ENCODE data around the gene C8A. TPM values are rescaled to one million over a fixed set of nuclear protein-coding genes. Genes with fewer than 3 reads are reported as not detected.

The C8A gene
- total RNA-seq, 1 experiment from 2014 or later: 0.13 TPM

- Mint-ChIP-seq H3K27ac (no peak overlapping the region), H3K9me3 (no peaks in the 10 kb centered on the region; the same call in 1 of the 2 replicates), H3K4me1 (peaks cover 33% of the 10 kb centered on the region), H3K36me3 (no peaks in the 10 kb centered on the region), H3K27me3 (ENCODE audit: low read depth) (no peaks in the 10 kb centered on the region; the same call in 1 of the 2 replicates), H3K4me3 (no peak overlapping the region)
- CTCF ChIA-PET: interaction anchor here (0.6 to 3.1 kb wide), 29 partner anchors 7 to 1540 kb away, joined by 3 to 45 read pairs (median 4); no protein-coding TSS in a partner anchor
- POLR2A ChIA-PET: interaction anchor here (0.7 kb wide), 1 partner anchor 944 kb away, joined by 3 read pairs; no protein-coding TSS in a partner anchor
- ATAC-seq: peak; percentile 58
- peak; percentile 97 for DNase-seq (ENCODE audit: low spot score)
- TF ChIP-seq SMAD4 (CRISPR knock-in tag; IDR thresholded peaks at IDR 0.05) (no peak), SP1 (CRISPR knock-in tag; conservative IDR thresholded peaks at IDR 0.05) (no peak), NR3C1 (CRISPR knock-in tag; conservative IDR thresholded peaks at IDR 0.05; ENCODE audit: low read depth) (0 out of 2 replicates have a peak, but pooled peaks have one; percentile 27), NFATC4 (CRISPR knock-in tag; IDR thresholded peaks at IDR 0.05) (no peak), ELF4 (CRISPR knock-in tag; IDR thresholded peaks at IDR 0.05; ENCODE audit: low read depth) (no peak), ZNF532 (CRISPR knock-in tag; IDR thresholded peaks at IDR 0.05; ENCODE audit: borderline replicate concordance) (no peak), ZNF121 (CRISPR knock-in tag; IDR thresholded peaks at IDR 0.05) (peak; percentile 92), IRF2 (CRISPR knock-in tag; IDR thresholded peaks at IDR 0.05; ENCODE audit: borderline replicate concordance, low read depth) (no peak), USF1 (CRISPR knock-in tag; IDR thresholded peaks at IDR 0.05) (no peak), ZBTB21 (CRISPR knock-in tag; IDR thresholded peaks at IDR 0.05; ENCODE audit: borderline replicate concordance) (0 out of 2 replicates have a peak, but pooled peaks have one; percentile 39), MAX (CRISPR knock-in tag; IDR thresholded peaks at IDR 0.05) (no peak), ATF2 (CRISPR knock-in tag; IDR thresholded peaks at IDR 0.05; ENCODE audit: borderline replicate concordance, low read depth) (no peak), ATF1 (CRISPR knock-in tag; IDR thresholded peaks at IDR 0.05) (no peak), ZNF671 (CRISPR knock-in tag; IDR thresholded peaks at IDR 0.05) (no peak), CREM (CRISPR knock-in tag; IDR thresholded peaks at IDR 0.05) (no peak), CTCF (IDR thresholded peaks at IDR 0.05) (peak; percentile 94), NR2C2 (CRISPR knock-in tag; IDR thresholded peaks at IDR 0.05) (no peak), CBFB (CRISPR knock-in tag; IDR thresholded peaks at IDR 0.05; ENCODE audit: low read depth) (no peak)
- TF ChIP-seq, protein P1, sequence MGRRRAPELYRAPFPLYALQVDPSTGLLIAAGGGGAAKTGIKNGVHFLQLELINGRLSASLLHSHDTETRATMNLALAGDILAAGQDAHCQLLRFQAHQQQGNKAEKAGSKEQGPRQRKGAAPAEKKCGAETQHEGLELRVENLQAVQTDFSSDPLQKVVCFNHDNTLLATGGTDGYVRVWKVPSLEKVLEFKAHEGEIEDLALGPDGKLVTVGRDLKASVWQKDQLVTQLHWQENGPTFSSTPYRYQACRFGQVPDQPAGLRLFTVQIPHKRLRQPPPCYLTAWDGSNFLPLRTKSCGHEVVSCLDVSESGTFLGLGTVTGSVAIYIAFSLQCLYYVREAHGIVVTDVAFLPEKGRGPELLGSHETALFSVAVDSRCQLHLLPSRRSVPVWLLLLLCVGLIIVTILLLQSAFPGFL (CRISPR knock-in tag; IDR thresholded peaks at IDR 0.05; ENCODE audit: borderline replicate concordance): no peak
- TF ChIP-seq, protein P2, sequence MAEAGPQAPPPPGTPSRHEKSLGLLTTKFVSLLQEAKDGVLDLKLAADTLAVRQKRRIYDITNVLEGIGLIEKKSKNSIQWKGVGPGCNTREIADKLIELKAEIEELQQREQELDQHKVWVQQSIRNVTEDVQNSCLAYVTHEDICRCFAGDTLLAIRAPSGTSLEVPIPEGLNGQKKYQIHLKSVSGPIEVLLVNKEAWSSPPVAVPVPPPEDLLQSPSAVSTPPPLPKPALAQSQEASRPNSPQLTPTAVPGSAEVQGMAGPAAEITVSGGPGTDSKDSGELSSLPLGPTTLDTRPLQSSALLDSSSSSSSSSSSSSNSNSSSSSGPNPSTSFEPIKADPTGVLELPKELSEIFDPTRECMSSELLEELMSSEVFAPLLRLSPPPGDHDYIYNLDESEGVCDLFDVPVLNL (CRISPR knock-in tag; IDR thresholded peaks at IDR 0.05; ENCODE audit: borderline replicate concordance, low read depth): no peak
- TF ChIP-seq, protein P3, sequence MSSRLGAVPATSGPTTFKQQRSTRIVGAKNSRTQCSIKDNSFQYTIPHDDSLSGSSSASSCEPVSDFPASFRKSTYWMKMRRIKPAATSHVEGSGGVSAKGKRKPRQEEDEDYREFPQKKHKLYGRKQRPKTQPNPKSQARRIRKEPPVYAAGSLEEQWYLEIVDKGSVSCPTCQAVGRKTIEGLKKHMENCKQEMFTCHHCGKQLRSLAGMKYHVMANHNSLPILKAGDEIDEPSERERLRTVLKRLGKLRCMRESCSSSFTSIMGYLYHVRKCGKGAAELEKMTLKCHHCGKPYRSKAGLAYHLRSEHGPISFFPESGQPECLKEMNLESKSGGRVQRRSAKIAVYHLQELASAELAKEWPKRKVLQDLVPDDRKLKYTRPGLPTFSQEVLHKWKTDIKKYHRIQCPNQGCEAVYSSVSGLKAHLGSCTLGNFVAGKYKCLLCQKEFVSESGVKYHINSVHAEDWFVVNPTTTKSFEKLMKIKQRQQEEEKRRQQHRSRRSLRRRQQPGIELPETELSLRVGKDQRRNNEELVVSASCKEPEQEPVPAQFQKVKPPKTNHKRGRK (CRISPR knock-in tag; IDR thresholded peaks at IDR 0.05; ENCODE audit: borderline replicate concordance): no peak
- TF ChIP-seq, protein P4, sequence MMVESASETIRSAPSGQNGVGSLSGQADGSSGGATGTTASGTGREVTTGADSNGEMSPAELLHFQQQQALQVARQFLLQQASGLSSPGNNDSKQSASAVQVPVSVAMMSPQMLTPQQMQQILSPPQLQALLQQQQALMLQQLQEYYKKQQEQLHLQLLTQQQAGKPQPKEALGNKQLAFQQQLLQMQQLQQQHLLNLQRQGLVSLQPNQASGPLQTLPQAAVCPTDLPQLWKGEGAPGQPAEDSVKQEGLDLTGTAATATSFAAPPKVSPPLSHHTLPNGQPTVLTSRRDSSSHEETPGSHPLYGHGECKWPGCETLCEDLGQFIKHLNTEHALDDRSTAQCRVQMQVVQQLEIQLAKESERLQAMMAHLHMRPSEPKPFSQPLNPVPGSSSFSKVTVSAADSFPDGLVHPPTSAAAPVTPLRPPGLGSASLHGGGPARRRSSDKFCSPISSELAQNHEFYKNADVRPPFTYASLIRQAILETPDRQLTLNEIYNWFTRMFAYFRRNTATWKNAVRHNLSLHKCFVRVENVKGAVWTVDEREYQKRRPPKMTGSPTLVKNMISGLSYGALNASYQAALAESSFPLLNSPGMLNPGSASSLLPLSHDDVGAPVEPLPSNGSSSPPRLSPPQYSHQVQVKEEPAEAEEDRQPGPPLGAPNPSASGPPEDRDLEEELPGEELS (CRISPR knock-in tag; IDR thresholded peaks at IDR 0.05): no peak
Observed at GRCh38 chr1:56820755-56821461, 33.7 kb upstream of the C8A start.
